ENCODE results near the gene MINDY4. TPM values are rescaled to one million over a fixed set of nuclear protein-coding genes. Genes with fewer than 3 reads are reported as not detected.

MINDY4 gene
- total and polyA plus RNA-seq, 2 of the 13 experiments (the other 11 are each of a cell fraction or from before 2014, with no cell fraction given) = not detected

- TF ChIP-seq ZNF337 (CRISPR knock-in tag; IDR thresholded peaks at IDR 0.05; ENCODE audit: borderline replicate concordance, low read depth) (no peak), SRF (IDR thresholded peaks at IDR 0.05; ENCODE audit: low read depth, low read length) (no peak), FOXK1 (CRISPR knock-in tag; IDR thresholded peaks at IDR 0.05; ENCODE audit: borderline replicate concordance, low read depth) (no peak), RNF2 (conservative IDR thresholded peaks at IDR 0.05; ENCODE audit: low read depth) (no peak)
Observed at GRCh38 chr7:30841025-30841735, 70.0 kb downstream of the MINDY4 start (continued).

- CTCF ChIA-PET (ENCODE audit: low intra/inter-chr PET ratio, low total read pairs) = no interaction called here
- 21% methylated on average over 7 of the region's 7 CpGs for WGBS (ENCODE audit: low lambda C conversion rate)
- Histone ChIP-seq H3K4me1 (ENCODE audit: insufficient read depth, low read length) (no peaks in the 10 kb centered on the region), H3K36me3 (replicated peaks in 1 of 2; ENCODE audit: control insufficient read depth in 1 of 2, insufficient read depth in 2 of 2, low read length in 2 of 2) (no peaks in the 10 kb centered on the region), H3K4me2 (ENCODE audit: low read depth, low read length) (no peak overlapping the region), H2AFZ (ENCODE audit: low read length) (no peak overlapping the region), H3K9ac (ENCODE audit: insufficient read depth, low read depth, low read length) (no peak overlapping the region), H4K20me1 (ENCODE audit: insufficient read depth, low read length) (no peaks in the 10 kb centered on the region; the same call in 1 of the 2 replicates), H3K9me3 (ENCODE audit: low read length) (no peaks in the 10 kb centered on the region), H3K27ac (ENCODE audit: extremely low read length, insufficient read depth, low read length) (no peak overlapping the region), H3K27me3 (ENCODE audit: control insufficient read depth in 1 of 2, insufficient read depth in 2 of 2, low read length in 2 of 2) (peaks cover 4 to 13% of the 10 kb centered on the region in 2 experiments; a peak in 1 of 5 replicates), H3K4me3 (replicated peaks in 1 of 3; ENCODE audit: insufficient read depth in 1 of 3, low read depth in 2 of 3, low read length in 3 of 3) (no peak overlapping the region), H3K79me2 (ENCODE audit: insufficient read depth, low read length) (no peaks in the 10 kb centered on the region)
- DNase-seq (ENCODE audit: low spot score) (no peak), FAIRE-seq (no peak), ATAC-seq (no peak)
- intact Hi-C loops (cut with micrococcal nuclease; ENCODE audit: unreplicated experiment) = no loop called here
- BruUV-seq (replicated peaks) = no TSS peak
- POLR2A ChIA-PET = no interaction called here
- no peak for TF ChIP-seq ERF (CRISPR knock-in tag; IDR thresholded peaks at IDR 0.05)
- TF ChIP-seq NFE2 (CRISPR knock-in tag; IDR thresholded peaks at IDR 0.05) = no peak
- no peak for TF ChIP-seq E2F5 (CRISPR knock-in tag; conservative IDR thresholded peaks at IDR 0.05)
- no peak for TF ChIP-seq SMARCC2 (IDR thresholded peaks at IDR 0.05)
- no peak for TF ChIP-seq ZNF225 (CRISPR knock-in tag; IDR thresholded peaks at IDR 0.05)
- TF ChIP-seq ZMAT3 (CRISPR knock-in tag; conservative IDR thresholded peaks at IDR 0.05) = no peak
- TF ChIP-seq SRSF4 (IDR thresholded peaks at IDR 0.05; ENCODE audit: low read depth, low read length, poor library complexity, severe bottlenecking) = no peak
- in situ Hi-C loops (cut with HindIII; ENCODE audit: extremely low pct_ligation_motif_present, low pct_unique_long_range_greater_than_20kb) = no loop called here
Observed at GRCh38 chr7:30841801-30842541, 70.8 kb downstream of the MINDY4 start.

Data from HepG2 (cell line).